Panc1 (cell line): ENCODE results near the gene C12orf75. TPM values are rescaled to one million over a fixed set of nuclear protein-coding genes. Genes with fewer than 3 reads are reported as not detected.
"Not testable (repeated sequence)": the region's sequence is repeated elsewhere in the genome, so short reads cannot be mapped to it uniquely, and the experiment has no call there.

Source experiments
- ATAC-seq: fragments of 200-7000 bp; cut with Tn5 transposase; 2 replicates; pipeline ENCODE4 v1.9.1; 2020; ENCODE audit warnings: mild to moderate bottlenecking, moderate library complexity
- BruUV-seq: library from RNA; stranded (reverse); fragments of 400-500 nt; replicated peaks from 2 replicates; lab custom pipeline; 2021; lab: Mats Ljungman, UMichigan
- CTCF ChIA-PET: fragments of 300-600 bp; sonication (Branson Sonifier 250); formaldehyde crosslinking; loops from one replicate; lab custom pipeline; 2022; ENCODE audit warnings: antibody characterized with exemption; lab: Charles Lee
- POLR2A ChIA-PET: fragments of 300-600 bp; sonication (Branson Sonifier 250); formaldehyde crosslinking; loops from one replicate; lab custom pipeline; 2022; ENCODE audit warnings: antibody characterized with exemption; lab: Charles Lee
- DNase-seq: peaks from one replicate; pipeline ENCODE4 v3.0.0-alpha.2; 2010; ENCODE audit warnings: low read depth, low spot score
- H3K27ac ChIP-seq: 2 replicates; pipeline ENCODE4 v1.5.1; 2011; ENCODE audit warnings: mild to moderate bottlenecking, low read length, inconsistent platforms
- H3K27me3 ChIP-seq: fragments of 200-500 bp; sonication (Bioruptor generic); 2 replicates; pipeline ENCODE4 v1.6.0; 2014; ENCODE audit warnings: low read length, inconsistent platforms; ENCODE audit not compliant: control insufficient read depth, insufficient read depth
- H3K36me3 ChIP-seq: fragments of 200-500 bp; sonication (Bioruptor generic); 2 replicates; pipeline ENCODE4 v1.5.1; 2014; ENCODE audit warnings: inconsistent platforms, mild to moderate bottlenecking, low read length, moderate library complexity; ENCODE audit not compliant: control insufficient read depth, insufficient read depth
- H3K4me1 ChIP-seq: 2 replicates; pipeline ENCODE4 v1.5.1; 2011; ENCODE audit warnings: inconsistent platforms, mild to moderate bottlenecking, low read length, moderate library complexity; ENCODE audit not compliant: control insufficient read depth, insufficient read depth
- H3K4me3 ChIP-seq, 2 experiments: 2 replicates each; pipeline ENCODE4 v1.5.1; 2011 to 2012; ENCODE audit warnings: low read depth in 2 of 2, low read length in 2 of 2, mild to moderate bottlenecking in 2 of 2, inconsistent platforms in 1 of 2, moderate library complexity in 1 of 2
- H3K9me3 ChIP-seq: fragments of 200-500 bp; sonication (Bioruptor generic); 2 replicates; pipeline ENCODE4 v1.5.1; 2014; ENCODE audit warnings: low read depth, mild to moderate bottlenecking, inconsistent platforms, low read length, moderate library complexity; ENCODE audit not compliant: control insufficient read depth, insufficient read depth
- POLR2AphosphoS5 ChIP-seq: IDR thresholded peaks from 2 replicates; pipeline ENCODE4 v1.6.1; 2012; ENCODE audit warnings: mild to moderate bottlenecking, low read depth, low read length, moderate library complexity
- REST ChIP-seq, 2 experiments: IDR thresholded peaks; 2 replicates each; pipeline ENCODE4 v1.6.1; 2011 to 2012; ENCODE audit warnings: low read depth in 2 of 2, control low read depth in 1 of 2, low read length in 1 of 2, mild to moderate bottlenecking in 1 of 2, moderate library complexity in 1 of 2; ENCODE audit not compliant: insufficient read depth in 1 of 2
- SIN3A ChIP-seq: IDR thresholded peaks from 2 replicates; pipeline ENCODE4 v1.6.1; 2012; ENCODE audit warnings: low read depth, mild to moderate bottlenecking, low read length, moderate library complexity, borderline replicate concordance; ENCODE audit not compliant: insufficient read depth
- TCF7L2 ChIP-seq: IDR thresholded peaks from 2 replicates; pipeline ENCODE4 v1.6.1; 2011; ENCODE audit warnings: mild to moderate bottlenecking, low read depth, low read length, inconsistent platforms
- in situ Hi-C: cut with HindIII; loops from 2 replicates; pipeline ENCODE4 v1.10.0; 2016; ENCODE audit warnings: low sequenced_read_pairs, low pct_unique_long_range_greater_than_20kb
- intact Hi-C: fragments of 100-400 bp; cut with micrococcal nuclease; formaldehyde crosslinking; loops from one replicate; pipeline ENCODE4 v1.10.0; 2022; ENCODE audit not compliant: unreplicated experiment
- total RNA-seq: library from RNA; stranded (reverse); gene quantifications from one replicate; pipeline ENCODE4 v1.2.1, GENCODE V29; 2021; ENCODE audit not compliant: unreplicated experiment
- TF ChIP-seq, protein P1 (sequence below): fragments of 450-650 bp; IDR thresholded peaks from 2 replicates; pipeline ENCODE4 v1.5.1; 2017; ENCODE audit warnings: mild to moderate bottlenecking

The C12orf75 gene
- total RNA-seq, 1 experiment from 2014 or later = 132 TPM

GRCh38 chr12:105403095-105403494, 72.6 kb downstream of the C12orf75 start:
- BruUV-seq = no TSS peak
- DNase-seq (no peak), ATAC-seq (no peak)
- H3K27ac ChIP-seq = no peak overlapping the region
- H3K27me3 ChIP-seq = no peaks in the 10 kb centered on the region
- in situ Hi-C loops = no loop called here
- no peaks in the 10 kb centered on the region for H3K4me1 ChIP-seq
- intact Hi-C loops = no loop called here
- no peaks in the 10 kb centered on the region for H3K9me3 ChIP-seq
- H3K36me3 ChIP-seq = no peaks in the 10 kb centered on the region
- TF ChIP-seq, protein P1, sequence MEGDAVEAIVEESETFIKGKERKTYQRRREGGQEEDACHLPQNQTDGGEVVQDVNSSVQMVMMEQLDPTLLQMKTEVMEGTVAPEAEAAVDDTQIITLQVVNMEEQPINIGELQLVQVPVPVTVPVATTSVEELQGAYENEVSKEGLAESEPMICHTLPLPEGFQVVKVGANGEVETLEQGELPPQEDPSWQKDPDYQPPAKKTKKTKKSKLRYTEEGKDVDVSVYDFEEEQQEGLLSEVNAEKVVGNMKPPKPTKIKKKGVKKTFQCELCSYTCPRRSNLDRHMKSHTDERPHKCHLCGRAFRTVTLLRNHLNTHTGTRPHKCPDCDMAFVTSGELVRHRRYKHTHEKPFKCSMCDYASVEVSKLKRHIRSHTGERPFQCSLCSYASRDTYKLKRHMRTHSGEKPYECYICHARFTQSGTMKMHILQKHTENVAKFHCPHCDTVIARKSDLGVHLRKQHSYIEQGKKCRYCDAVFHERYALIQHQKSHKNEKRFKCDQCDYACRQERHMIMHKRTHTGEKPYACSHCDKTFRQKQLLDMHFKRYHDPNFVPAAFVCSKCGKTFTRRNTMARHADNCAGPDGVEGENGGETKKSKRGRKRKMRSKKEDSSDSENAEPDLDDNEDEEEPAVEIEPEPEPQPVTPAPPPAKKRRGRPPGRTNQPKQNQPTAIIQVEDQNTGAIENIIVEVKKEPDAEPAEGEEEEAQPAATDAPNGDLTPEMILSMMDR = no peak
- TF ChIP-seq TCF7L2 (no peak), SIN3A (no peak), POLR2AphosphoS5 (no peak), REST (IDR thresholded peaks at IDR 0.05; ENCODE audit: insufficient read depth in 1 of 2, low read depth in 2 of 2, low read length in 1 of 2) (no peak)
- ChIA-PET CTCF (no interaction called here), POLR2A (no interaction called here)
- H3K4me3 ChIP-seq = no peak overlapping the region

- POLR2A ChIA-PET, ATAC-seq, in situ Hi-C loops: not testable (repeated sequence)
These were observed 73.6 kb downstream of the C12orf75 start for GRCh38 chr12:105404134-105404533.

DNA sequence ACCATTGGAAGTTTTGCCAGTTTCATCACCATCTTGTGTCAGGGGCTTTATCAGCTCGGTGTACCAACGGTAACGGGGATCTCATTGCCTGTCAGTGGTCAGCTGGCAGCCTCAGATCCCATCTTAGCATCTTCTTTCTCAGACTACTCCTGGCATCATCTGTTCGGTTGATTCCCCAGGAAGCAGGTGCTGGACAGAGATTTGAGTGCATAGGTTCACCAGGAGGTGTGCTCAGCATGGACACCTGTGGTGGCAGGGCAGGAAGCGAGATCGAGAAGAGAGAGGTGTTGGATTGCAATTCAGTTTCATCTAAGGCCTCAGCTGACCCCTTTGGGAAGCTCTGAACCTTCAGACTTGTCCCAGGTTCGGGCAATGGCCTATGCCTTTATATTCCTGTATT, 76.0 kb downstream of the C12orf75 start:
- DNase-seq (no peak), ATAC-seq (no peak)
- in situ Hi-C loops = no loop called here
- ChIA-PET CTCF (no interaction called here), POLR2A (no interaction called here)
- no peaks in the 10 kb centered on the region for H3K9me3 ChIP-seq
- no peak overlapping the region for H3K4me3 ChIP-seq
- H3K27me3 ChIP-seq = no peaks in the 10 kb centered on the region
- H3K27ac ChIP-seq = no peak overlapping the region
- intact Hi-C loops = no loop called here
- no peaks in the 10 kb centered on the region for H3K36me3 ChIP-seq
- BruUV-seq = no TSS peak
- TF ChIP-seq POLR2AphosphoS5 = no peak
- TF ChIP-seq TCF7L2 = no peak
- no peak for TF ChIP-seq REST (IDR thresholded peaks at IDR 0.05; ENCODE audit: insufficient read depth in 1 of 2, low read depth in 2 of 2, low read length in 1 of 2)
- TF ChIP-seq SIN3A = no peak
- TF ChIP-seq, protein P1 = no peak
- no peaks in the 10 kb centered on the region for H3K4me1 ChIP-seq

More at GRCh38 chr12:105404134-105404533, 73.6 kb downstream of the C12orf75 start:
- H3K4me3 ChIP-seq, DNase-seq, intact Hi-C loops, H3K9me3 ChIP-seq, BruUV-seq, H3K27me3 ChIP-seq, H3K4me1 ChIP-seq, H3K36me3 ChIP-seq, CTCF ChIA-PET, H3K27ac ChIP-seq: not testable (repeated sequence)
